Purkinje cell (primary cell): ENCODE data around the gene KRT31. TPM values are rescaled to one million over a fixed set of nuclear protein-coding genes. Genes with fewer than 3 reads are reported as not detected.

Source experiments
- polyA plus RNA-seq: library from polyadenylated mRNA; unstranded; fragments of >200 nt; fragmentation: Nextera tagmentation; gene quantifications from 2 replicates; pipeline ENCODE4 v1.2.1, GENCODE V29; 2014

The KRT31 gene
- polyA plus RNA-seq, result 2.2 TPM in 1 of 2 replicates, not detected in the other

DNA sequence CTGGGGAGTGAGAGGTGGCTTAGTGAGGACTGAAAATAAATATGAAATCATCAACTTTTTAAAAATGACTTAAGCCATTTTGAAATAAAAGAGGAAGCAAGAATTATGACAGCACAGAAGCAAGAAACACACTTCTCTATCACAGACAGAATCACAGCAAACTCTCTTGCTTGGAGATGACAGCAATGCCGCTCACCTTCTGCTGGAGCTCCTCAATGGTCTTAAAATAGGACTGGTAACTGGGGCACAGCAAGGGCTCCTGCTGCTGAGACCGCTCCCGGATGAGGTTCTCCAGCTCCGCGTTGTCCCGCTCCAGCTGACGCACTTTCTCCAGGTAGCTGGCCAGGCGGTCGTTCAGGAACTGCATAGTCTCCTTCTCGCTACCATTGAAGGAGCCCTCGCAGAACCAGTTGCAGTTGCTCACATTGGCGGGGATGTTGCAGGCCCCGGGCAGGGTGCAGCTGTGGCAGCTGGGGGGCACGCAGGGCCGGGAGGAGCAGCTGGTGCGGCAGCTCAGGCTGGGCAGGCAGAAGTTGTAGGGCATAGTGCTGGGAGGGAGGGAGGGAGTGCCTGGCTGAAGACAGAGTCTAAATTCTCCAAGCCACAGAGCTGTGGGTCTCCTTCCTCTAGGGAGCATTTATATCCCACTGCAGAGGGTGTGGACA lies at the start of gene KRT31:
Gene KRT31, minus strand, starts transcription at position 613 of the 665 bp plus-strand sequence. Its CDS starts 69 bp downstream, at position 544.

GRCh38 chr17:41440531-41441033 lies 43.2 kb upstream of the KRT31 start, which contains the start of gene KRT38:
Gene KRT38, minus strand, starts transcription at chr17:41440983. Its CDS starts 62 bp downstream, at chr17:41440921.

DNA sequence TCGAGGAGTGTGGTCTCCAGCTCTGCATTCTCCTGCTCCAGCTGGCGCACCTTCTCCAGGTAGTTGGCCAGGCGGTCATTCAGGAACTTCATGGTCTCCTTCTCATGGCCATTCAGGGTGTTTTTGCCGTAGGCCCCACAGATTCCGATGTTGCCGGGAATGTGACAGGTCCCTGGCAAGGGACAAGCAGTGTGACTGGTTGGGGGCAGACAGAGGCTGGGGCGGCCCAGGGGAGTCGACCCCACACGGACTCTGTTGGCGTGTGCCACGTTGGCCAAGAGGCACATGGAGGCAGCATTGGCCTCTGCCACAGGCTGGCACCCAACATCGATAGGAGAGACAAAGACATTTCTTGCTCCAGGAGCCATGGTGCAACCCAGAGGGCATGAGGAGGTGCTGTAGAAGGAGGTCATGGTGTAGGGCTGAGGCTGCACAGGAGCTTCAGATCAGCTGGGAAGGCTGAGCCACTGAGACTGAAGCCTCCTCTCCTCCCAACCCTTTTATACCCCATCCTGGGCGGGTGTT lies 26.8 kb upstream of the KRT31 start, which contains the start of gene KRT37:
Gene KRT37, minus strand, starts transcription at position 475 of the 525 bp plus-strand sequence. Its CDS starts 62 bp downstream, at position 413.

DNA sequence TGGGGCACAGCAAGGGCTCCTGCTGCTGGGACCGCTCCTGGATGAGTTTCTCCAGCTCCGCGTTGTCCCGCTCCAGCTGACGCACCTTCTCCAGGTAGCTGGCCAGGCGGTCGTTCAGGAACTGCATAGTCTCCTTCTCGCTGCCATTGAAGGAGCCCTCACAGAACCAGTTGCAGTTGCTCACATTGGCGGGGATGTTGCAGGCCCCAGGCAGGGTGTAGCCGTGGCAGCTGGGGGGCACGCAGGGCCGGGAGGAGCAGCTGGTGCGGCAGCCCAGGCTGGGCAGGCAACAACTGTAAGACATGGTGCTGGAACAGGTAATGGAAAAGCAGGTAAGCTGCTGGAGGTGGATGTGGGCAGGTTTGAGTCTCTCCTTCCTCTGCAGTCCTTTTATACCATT lies 15.5 kb downstream of the KRT31 start, which contains the start of gene KRT34:
Gene KRT34, minus strand, starts transcription at position 364 of the 400 bp plus-strand sequence. Its CDS starts 60 bp downstream, at position 304.

DNA sequence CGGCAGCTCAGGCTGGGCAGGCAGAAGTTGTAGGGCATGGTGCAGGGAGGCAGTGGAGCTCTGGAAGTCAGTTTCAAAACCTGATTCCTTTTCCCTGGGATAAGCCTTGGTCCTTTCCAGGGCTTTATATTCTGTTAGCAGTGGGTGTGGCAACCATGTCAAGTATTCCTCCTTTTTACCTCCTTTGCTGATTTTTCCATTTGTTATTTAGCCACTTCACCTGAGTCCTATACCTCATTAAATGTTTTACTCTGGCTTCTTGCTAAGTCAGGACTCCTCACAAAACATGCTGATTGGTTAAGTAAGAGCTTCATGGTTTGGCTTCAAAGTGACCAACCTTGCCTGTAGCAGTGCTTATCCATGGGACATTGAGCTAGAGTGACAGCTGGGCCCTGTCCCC lies 27.7 kb downstream of the KRT31 start, which contains the start of gene KRT33B:
Gene KRT33B, minus strand, starts transcription at position 101 of the 400 bp plus-strand sequence. Its CDS starts 63 bp downstream, at position 38.

DNA sequence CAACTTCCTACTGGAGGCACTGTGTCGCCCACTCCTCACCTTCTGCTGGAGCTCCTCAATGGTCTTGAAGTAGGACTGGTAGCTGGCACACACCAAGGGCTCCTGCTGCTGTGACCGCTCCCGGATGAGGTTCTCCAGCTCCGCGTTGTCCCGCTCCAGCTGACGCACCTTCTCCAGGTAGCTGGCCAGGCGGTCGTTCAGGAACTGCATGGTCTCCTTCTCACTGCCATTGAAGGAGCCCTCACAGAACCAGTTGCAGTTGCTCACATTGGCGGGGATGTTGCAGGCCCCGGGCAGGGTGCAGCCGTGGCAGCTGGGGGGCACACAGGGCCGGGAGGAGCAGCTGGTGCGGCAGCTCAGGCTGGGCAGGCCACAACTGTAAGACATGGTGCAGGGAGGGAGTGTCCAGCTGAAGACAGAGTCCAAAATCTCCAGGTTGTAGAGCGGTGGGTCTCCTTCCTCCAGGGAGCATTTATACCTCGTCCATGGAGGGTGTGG lies 47.0 kb downstream of the KRT31 start, which contains the start of gene KRT33A:
Gene KRT33A, minus strand, starts transcription at position 448 of the 498 bp plus-strand sequence. Its CDS starts 61 bp downstream, at position 387.

Other genes with a start within 250 kb of the KRT31 start
- gene KRTAP4-5, start 247.8 kb downstream of the KRT31 start, polyA plus RNA-seq, result not detected in 2 replicates
- gene KRTAP4-4, start 236.9 kb downstream of the KRT31 start, polyA plus RNA-seq, result not detected in 2 replicates
- gene KRTAP4-3, start 229.4 kb downstream of the KRT31 start, polyA plus RNA-seq, result not detected in 2 replicates
- not detected in 2 replicates for gene KRTAP4-2, start 219.4 kb downstream of the KRT31 start, polyA plus RNA-seq
- gene KRTAP4-1, start 212.7 kb downstream of the KRT31 start, polyA plus RNA-seq, result not detected in 2 replicates
- not detected in 2 replicates for gene KRTAP9-1, start 207.7 kb downstream of the KRT31 start, polyA plus RNA-seq
- gene KRTAP9-2, start 171.0 kb downstream of the KRT31 start, polyA plus RNA-seq, result not detected in 2 replicates
- gene KRTAP9-3, start 165.2 kb downstream of the KRT31 start, polyA plus RNA-seq, result not detected in 2 replicates
- gene KRTAP9-8, start 159.6 kb downstream of the KRT31 start, polyA plus RNA-seq, result not detected in 2 replicates
- gene KRTAP9-4, start 147.9 kb downstream of the KRT31 start, polyA plus RNA-seq, result not detected in 2 replicates
- not detected in 2 replicates for gene KRTAP9-9, start 142.2 kb downstream of the KRT31 start, polyA plus RNA-seq
- not detected in 2 replicates for gene KRTAP9-6, start 132.2 kb downstream of the KRT31 start, polyA plus RNA-seq
- gene KRTAP9-7, start 121.9 kb downstream of the KRT31 start, polyA plus RNA-seq, result not detected in 2 replicates
- not detected in 2 replicates for gene KRTAP29-1, start 94.8 kb downstream of the KRT31 start, polyA plus RNA-seq
- not detected in 2 replicates for gene KRTAP16-1, start 88.3 kb downstream of the KRT31 start, polyA plus RNA-seq
- not detected in 2 replicates for gene KRTAP17-1, start 81.9 kb downstream of the KRT31 start, polyA plus RNA-seq
- gene KRT33A, start 46.8 kb downstream of the KRT31 start, polyA plus RNA-seq, result not detected in 2 replicates
- not detected in 2 replicates for gene KRT33B, start 27.8 kb downstream of the KRT31 start, polyA plus RNA-seq
- gene KRT34, start 15.3 kb downstream of the KRT31 start, polyA plus RNA-seq, result not detected in 2 replicates
- gene KRT37, start 27.0 kb upstream of the KRT31 start, polyA plus RNA-seq, result not detected in 2 replicates
- gene KRT38, start 43.4 kb upstream of the KRT31 start, polyA plus RNA-seq, result not detected in 2 replicates
- gene KRT32, start 69.8 kb upstream of the KRT31 start, polyA plus RNA-seq, result not detected in 2 replicates
- not detected in 2 replicates for gene KRT35, start 83.5 kb upstream of the KRT31 start, polyA plus RNA-seq
- not detected in 2 replicates for gene KRT36, start 92.3 kb upstream of the KRT31 start, polyA plus RNA-seq
- gene KRT13, start 108.0 kb upstream of the KRT31 start, polyA plus RNA-seq, result not detected in 2 replicates
- not detected in 2 replicates for gene KRT15, start 121.3 kb upstream of the KRT31 start, polyA plus RNA-seq
- gene KRT19, start 130.7 kb upstream of the KRT31 start, polyA plus RNA-seq, result not detected in 2 replicates
- not detected in 2 replicates for gene KRT9, start 174.5 kb upstream of the KRT31 start, polyA plus RNA-seq
- gene KRT14, start 189.3 kb upstream of the KRT31 start, polyA plus RNA-seq, result not detected in 2 replicates
- gene KRT16, start 215.2 kb upstream of the KRT31 start, polyA plus RNA-seq, result 0.52 and 0.63 TPM in 2 replicates
- 10.7 and 38.0 TPM in 2 replicates for gene KRT17, start 227.0 kb upstream of the KRT31 start, polyA plus RNA-seq